HG03039 (cell line): ENCODE measurements around the gene MX2.

Experiments used
- ATAC-seq: cut with Tn5 transposase; IDR thresholded peaks from one replicate; pipeline ENCODE4 v1.9.1; 2021; ENCODE audit warnings: mild to moderate bottlenecking, moderate library complexity; ENCODE audit not compliant: unreplicated experiment

MX2 gene

GRCh38 chr21:41378849-41379248 is 17.0 kb downstream of the MX2 start:
- ATAC-seq: no peak

- no peak for ATAC-seq
Measured at GRCh38 chr21:41379901-41380300, 18.1 kb downstream of the MX2 start.

GRCh38 chr21:41381731-41382130 is 19.9 kb downstream of the MX2 start:
- ATAC-seq: no peak

- ATAC-seq: no peak
Measured at GRCh38 chr21:41387042-41387819, 25.4 kb downstream of the MX2 start.

GRCh38 chr21:41387824-41388223 is 26.0 kb downstream of the MX2 start:
- no peak for ATAC-seq

GRCh38 chr21:41388259-41388658 is 26.4 kb downstream of the MX2 start:
- ATAC-seq: no peak

- no peak for ATAC-seq
Measured at GRCh38 chr21:41390043-41390639, 28.3 kb downstream of the MX2 start.

GRCh38 chr21:41393876-41394465 is 32.1 kb downstream of the MX2 start:
- no peak for ATAC-seq

- no peak for ATAC-seq
Measured at GRCh38 chr21:41396558-41397075, 34.8 kb downstream of the MX2 start.

GRCh38 chr21:41397471-41397891 is 35.7 kb downstream of the MX2 start:
- no peak for ATAC-seq

- ATAC-seq: no peak
Measured at GRCh38 chr21:41398251-41398650, 36.4 kb downstream of the MX2 start.

- no peak for ATAC-seq
Measured at GRCh38 chr21:41398831-41399230, 37.0 kb downstream of the MX2 start.

GRCh38 chr21:41399246-41399800 is 37.5 kb downstream of the MX2 start:
- ATAC-seq: no peak

- no peak for ATAC-seq
Measured at GRCh38 chr21:41402231-41402630, 40.4 kb downstream of the MX2 start.

GRCh38 chr21:41402796-41403195 is 41.0 kb downstream of the MX2 start:
- no peak for ATAC-seq

GRCh38 chr21:41403331-41403730 is 41.5 kb downstream of the MX2 start:
- no peak for ATAC-seq

GRCh38 chr21:41403966-41404365 is 42.1 kb downstream of the MX2 start:
- ATAC-seq: no peak

- no peak for ATAC-seq
Measured at GRCh38 chr21:41405321-41405720, 43.5 kb downstream of the MX2 start.

- ATAC-seq: no peak
Measured at GRCh38 chr21:41406340-41406739, 44.5 kb downstream of the MX2 start.

GRCh38 chr21:41407541-41408460 is 46.0 kb downstream of the MX2 start:
- no peak for ATAC-seq

GRCh38 chr21:41410361-41410760 is 48.5 kb downstream of the MX2 start:
- ATAC-seq: no peak
